GM12891 (cell line): Measurements from ENCODE around the gene STAG3. TPM values are rescaled to one million over a fixed set of nuclear protein-coding genes. Genes with fewer than 3 reads are reported as not detected.
"Not testable (repeated sequence)": the region's sequence is repeated elsewhere in the genome, so short reads cannot be mapped to it uniquely, and the experiment has no call there.

Experiments used
- DNase-seq: peaks from one replicate; pipeline ENCODE4 v3.0.0; 2011; ENCODE audit warnings: low spot score; ENCODE audit not compliant: insufficient read length
- FAIRE-seq: peaks from 2 replicates; lab custom pipeline; 2011; peaks lifted over from hg19 to GRCh38; lab: Jason Lieb, UNC
- PAX5 ChIP-seq: IDR thresholded peaks from 2 replicates; pipeline ENCODE4 v1.6.1; 2011; ENCODE audit warnings: low read length, moderate library complexity, mild to moderate bottlenecking; ENCODE audit not compliant: insufficient read depth, severe bottlenecking
- POLR2A ChIP-seq: IDR thresholded peaks from 2 replicates; pipeline ENCODE4 v1.6.1; 2011; ENCODE audit warnings: low read depth, low read length, control low read depth
- POLR2AphosphoS5 ChIP-seq: IDR thresholded peaks from 2 replicates; pipeline ENCODE4 v1.6.1; 2011; ENCODE audit warnings: low read depth, low read length, control low read depth
- POU2F2 ChIP-seq: IDR thresholded peaks from 2 replicates; pipeline ENCODE4 v1.6.1; 2011; ENCODE audit warnings: low read depth, mild to moderate bottlenecking, control low read depth, low read length, moderate library complexity
- SPI1 ChIP-seq: IDR thresholded peaks from 2 replicates; pipeline ENCODE4 v1.6.1; 2011; ENCODE audit warnings: low read depth, low read length, control low read depth
- TAF1 ChIP-seq: IDR thresholded peaks from 2 replicates; pipeline ENCODE4 v1.6.1; 2011; ENCODE audit warnings: low read depth, low read length, control low read depth
- polyA plus RNA-seq: library from polyadenylated mRNA; unstranded; fragments of >200 nt; gene quantifications from one replicate; pipeline ENCODE4 v1.2.1, GENCODE V29; 2012; ENCODE audit warnings: low read depth, missing spikeins, inconsistent platforms; ENCODE audit not compliant: missing spikeins

STAG3 gene, protein sequence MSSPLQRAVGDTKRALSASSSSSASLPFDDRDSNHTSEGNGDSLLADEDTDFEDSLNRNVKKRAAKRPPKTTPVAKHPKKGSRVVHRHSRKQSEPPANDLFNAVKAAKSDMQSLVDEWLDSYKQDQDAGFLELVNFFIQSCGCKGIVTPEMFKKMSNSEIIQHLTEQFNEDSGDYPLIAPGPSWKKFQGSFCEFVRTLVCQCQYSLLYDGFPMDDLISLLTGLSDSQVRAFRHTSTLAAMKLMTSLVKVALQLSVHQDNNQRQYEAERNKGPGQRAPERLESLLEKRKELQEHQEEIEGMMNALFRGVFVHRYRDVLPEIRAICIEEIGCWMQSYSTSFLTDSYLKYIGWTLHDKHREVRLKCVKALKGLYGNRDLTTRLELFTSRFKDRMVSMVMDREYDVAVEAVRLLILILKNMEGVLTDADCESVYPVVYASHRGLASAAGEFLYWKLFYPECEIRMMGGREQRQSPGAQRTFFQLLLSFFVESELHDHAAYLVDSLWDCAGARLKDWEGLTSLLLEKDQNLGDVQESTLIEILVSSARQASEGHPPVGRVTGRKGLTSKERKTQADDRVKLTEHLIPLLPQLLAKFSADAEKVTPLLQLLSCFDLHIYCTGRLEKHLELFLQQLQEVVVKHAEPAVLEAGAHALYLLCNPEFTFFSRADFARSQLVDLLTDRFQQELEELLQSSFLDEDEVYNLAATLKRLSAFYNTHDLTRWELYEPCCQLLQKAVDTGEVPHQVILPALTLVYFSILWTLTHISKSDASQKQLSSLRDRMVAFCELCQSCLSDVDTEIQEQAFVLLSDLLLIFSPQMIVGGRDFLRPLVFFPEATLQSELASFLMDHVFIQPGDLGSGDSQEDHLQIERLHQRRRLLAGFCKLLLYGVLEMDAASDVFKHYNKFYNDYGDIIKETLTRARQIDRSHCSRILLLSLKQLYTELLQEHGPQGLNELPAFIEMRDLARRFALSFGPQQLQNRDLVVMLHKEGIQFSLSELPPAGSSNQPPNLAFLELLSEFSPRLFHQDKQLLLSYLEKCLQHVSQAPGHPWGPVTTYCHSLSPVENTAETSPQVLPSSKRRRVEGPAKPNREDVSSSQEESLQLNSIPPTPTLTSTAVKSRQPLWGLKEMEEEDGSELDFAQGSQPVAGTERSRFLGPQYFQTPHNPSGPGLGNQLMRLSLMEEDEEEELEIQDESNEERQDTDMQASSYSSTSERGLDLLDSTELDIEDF
- 278 TPM for polyA plus RNA-seq

GRCh38 chr7:100177045-100178001 is at the start of gene STAG3, which contains the start of gene GPC2:
Gene STAG3 (plus strand): TSS chr7:100177918. CDS start chr7:100180557, 2,639 bp downstream.
Gene GPC2 (minus strand): TSS chr7:100177381. CDS start chr7:100177199, 182 bp downstream.
- TF ChIP-seq POLR2A = no peak
- TF ChIP-seq POLR2AphosphoS5 = no peak
- no peak for TF ChIP-seq POU2F2
- TF ChIP-seq TAF1 = no peak
- no peak for TF ChIP-seq PAX5
- no peak for TF ChIP-seq SPI1
- FAIRE-seq = peak; percentile 96
- DNase-seq = peak; percentile 89

DNA sequence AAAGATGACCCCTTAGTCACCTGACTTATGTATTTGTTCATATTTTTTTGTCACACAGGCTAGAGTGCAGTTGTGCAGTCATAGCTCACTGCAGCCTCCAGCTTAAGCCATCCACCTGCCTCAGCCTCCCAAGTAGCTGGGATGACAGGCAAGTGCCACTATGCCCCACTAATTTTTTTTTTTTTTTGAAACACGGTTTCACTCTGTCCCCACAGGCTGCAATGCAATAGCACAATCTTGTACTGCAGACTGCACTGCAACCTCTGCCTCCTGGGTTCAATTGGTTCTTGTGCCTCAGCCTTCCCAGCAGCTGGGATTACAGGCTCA is 49.1 kb upstream of the STAG3 start:
- DNase-seq (no peak), FAIRE-seq (no peak)
- TF ChIP-seq POLR2A (no peak), PAX5 (no peak), SPI1 (no peak), POU2F2 (no peak), POLR2AphosphoS5 (no peak), TAF1 (no peak)

DNA sequence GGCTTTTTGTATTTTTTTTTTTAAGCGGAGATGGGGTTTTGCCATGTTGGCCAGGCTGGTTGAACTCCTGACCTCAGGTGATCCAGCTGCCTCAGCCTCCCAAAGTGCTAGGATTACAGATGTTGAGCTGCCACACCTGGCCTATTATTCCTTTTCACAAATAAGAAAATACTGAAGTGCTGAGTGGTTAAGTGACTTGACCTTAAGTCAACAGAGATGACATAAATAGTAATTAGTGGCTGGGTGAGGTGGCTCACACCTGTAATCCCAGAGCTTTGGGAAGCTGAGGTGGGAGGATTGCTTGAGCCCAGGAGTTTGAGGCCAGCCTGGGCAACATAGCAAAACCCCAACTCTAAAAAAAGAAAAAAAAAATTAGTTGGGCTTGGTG is 47.5 kb upstream of the STAG3 start:
- FAIRE-seq, DNase-seq: not testable (repeated sequence)

DNA sequence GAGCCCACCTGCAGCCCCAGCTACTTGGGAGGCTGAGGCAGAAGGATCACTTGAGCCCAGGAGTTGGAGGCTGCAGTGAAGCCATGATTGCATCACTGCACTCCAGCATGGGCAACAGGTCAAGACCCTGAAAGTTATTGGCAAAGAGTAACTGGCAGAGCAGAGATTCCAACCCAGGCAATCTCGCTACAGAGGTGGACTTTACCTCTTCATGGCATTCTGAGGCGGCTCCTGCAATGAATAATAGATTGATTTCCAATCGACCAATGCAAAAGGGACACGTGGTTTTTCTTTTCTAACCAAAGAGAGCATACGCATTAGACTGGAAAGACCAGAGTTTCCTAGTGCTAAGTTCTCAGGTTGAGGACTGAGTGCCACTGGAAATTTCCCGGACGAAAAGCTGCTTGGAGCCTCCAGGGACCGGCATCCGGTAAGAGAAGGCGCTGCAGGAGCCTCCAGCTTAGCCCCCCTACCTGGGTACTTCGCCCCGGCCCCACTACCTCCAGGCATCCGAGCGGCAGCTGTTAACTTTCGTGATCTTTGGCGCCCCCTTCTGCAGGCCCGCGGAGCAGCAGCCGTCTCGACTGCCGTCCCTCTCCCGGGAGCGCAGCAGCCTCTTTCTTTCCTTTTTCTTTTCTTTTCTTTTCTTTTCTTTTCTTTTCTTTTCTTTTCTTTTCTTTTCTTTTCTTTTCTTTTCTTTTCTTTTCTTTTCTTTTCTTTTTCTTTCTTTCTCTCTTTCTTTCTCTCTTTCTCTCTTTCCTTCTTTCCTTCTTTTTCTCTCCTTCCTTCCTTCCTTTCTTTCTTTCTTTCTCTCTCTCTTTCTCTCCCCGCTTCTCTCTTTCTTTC is 46.9 kb upstream of the STAG3 start:
- TF ChIP-seq TAF1 = no peak
- TF ChIP-seq SPI1 = no peak
- TF ChIP-seq POLR2AphosphoS5 = no peak
- FAIRE-seq = no peak
- no peak for DNase-seq

DNA sequence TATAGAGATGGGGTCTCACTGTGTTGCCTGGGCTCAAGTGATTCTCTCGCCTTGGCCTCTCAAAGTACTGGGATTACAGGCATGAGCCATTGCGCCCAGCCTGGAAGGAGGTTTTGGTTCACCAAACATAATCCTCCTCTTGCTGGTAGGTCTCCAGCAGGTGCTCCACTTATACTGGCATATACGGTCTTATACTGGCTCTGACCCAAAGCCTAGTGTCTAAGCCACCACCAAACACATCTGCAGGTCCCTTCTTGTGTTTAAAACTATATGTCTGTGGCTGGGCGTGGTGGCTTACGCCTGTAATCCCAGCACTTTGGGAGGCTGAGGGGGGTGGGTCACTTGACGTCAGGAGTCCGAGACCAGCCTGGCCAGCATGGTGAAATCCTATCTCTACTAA is 45.6 kb upstream of the STAG3 start:
- no peak for DNase-seq
- TF ChIP-seq POLR2A (no peak), PAX5 (no peak), TAF1 (no peak), POU2F2 (no peak), POLR2AphosphoS5 (no peak), SPI1 (no peak)
- no peak for FAIRE-seq

DNA sequence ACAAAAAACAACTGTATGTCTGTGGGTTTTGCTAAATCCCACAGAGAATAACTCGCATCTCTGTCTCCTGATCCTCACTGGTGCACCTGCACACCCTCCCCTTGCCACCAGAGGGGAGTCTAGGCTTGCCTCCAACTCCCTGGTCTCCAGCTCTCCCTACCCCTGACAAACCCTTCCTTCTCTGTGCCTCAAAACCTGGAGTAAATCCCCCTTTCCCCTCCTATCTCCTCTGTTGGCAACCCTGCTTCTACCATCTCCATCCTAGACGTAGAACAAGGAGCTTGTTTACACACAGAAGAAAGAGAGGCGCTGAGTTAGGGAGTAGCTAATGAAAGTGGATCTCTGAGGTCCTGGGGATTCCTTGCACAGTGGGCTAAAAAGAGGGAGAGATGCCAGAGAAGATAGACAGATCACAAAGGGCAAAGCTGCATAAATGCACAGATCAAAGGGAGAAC is 45.0 kb upstream of the STAG3 start:
- DNase-seq = no peak
- no peak for TF ChIP-seq PAX5
- no peak for TF ChIP-seq SPI1
- no peak for TF ChIP-seq POU2F2
- TF ChIP-seq POLR2AphosphoS5 = no peak
- no peak for TF ChIP-seq POLR2A
- TF ChIP-seq TAF1 = no peak
- peak; percentile 94 for FAIRE-seq

GRCh38 chr7:100137851-100138760 is 39.6 kb upstream of the STAG3 start:
- FAIRE-seq (peak; percentile 88), DNase-seq (no peak)
- TF ChIP-seq POU2F2 (no peak), PAX5 (no peak), TAF1 (no peak), POLR2AphosphoS5 (no peak), SPI1 (no peak), POLR2A (no peak)
